ENCODE results near the gene NSFL1C.

The NSFL1C gene

GRCh38 chr20:1467082-1467354, 369 bp upstream of the NSFL1C start:
- Histone ChIP-seq H3K4me3 (ENCODE audit: insufficient read depth, low read length, poor library complexity, severe bottlenecking) (peak overlapping the region; percentile 29), H3K79me2 (ENCODE audit: insufficient read depth, low read length) (peaks cover 37% of the 10 kb centered on the region), H3K27ac (ENCODE audit: low read depth, low read length) (no peak overlapping the region), H4K20me1 (ENCODE audit: low read depth, low read length) (no peaks in the 10 kb centered on the region), H3K27me3 (ENCODE audit: low read length) (no peaks in the 10 kb centered on the region), H3K9me2 (replicated peaks; ENCODE audit: insufficient read depth, low read length) (no peaks in the 10 kb centered on the region), H2AFZ (ENCODE audit: low read depth, low read length, severe bottlenecking) (peak overlapping the region; percentile 84), H3K36me3 (ENCODE audit: low read length) (no peaks in the 10 kb centered on the region), H3K9ac (ENCODE audit: low read length) (no peak overlapping the region; the same call in 1 of the 2 replicates), H3K4me2 (ENCODE audit: low read depth, low read length, poor library complexity, severe bottlenecking) (peak overlapping the region; percentile 23), H3K9me3 (ENCODE audit: insufficient read depth, low read length) (no peaks in the 10 kb centered on the region), H3F3A (ENCODE audit: insufficient read depth) (no peaks in the 10 kb centered on the region)
- TF ChIP-seq CTCF (IDR thresholded peaks at IDR 0.05; ENCODE audit: insufficient read depth, low read length, poor library complexity, severe bottlenecking) = no peak
- no peak for TF ChIP-seq EZH2phosphoT487 (conservative IDR thresholded peaks at IDR 0.05; ENCODE audit: low read length)

GRCh38 chr20:1465470-1466210, 1.0 kb downstream of the NSFL1C start:
- H4K20me1 ChIP-seq (ENCODE audit: low read depth, low read length) = no peaks in the 10 kb centered on the region
- H3K27me3 ChIP-seq (ENCODE audit: low read length) = no peaks in the 10 kb centered on the region
- peak overlapping the region; percentile 84 for H3K4me2 ChIP-seq (ENCODE audit: low read depth, low read length, poor library complexity, severe bottlenecking)
- no peaks in the 10 kb centered on the region for H3K36me3 ChIP-seq (ENCODE audit: low read length)
- no peaks in the 10 kb centered on the region for H3K9me3 ChIP-seq (ENCODE audit: insufficient read depth, low read length)
- peak overlapping the region; percentile 95 for H3K4me3 ChIP-seq (ENCODE audit: insufficient read depth, low read length, poor library complexity, severe bottlenecking)
- peak overlapping the region; percentile 98 for H2AFZ ChIP-seq (ENCODE audit: low read depth, low read length, severe bottlenecking)
- H3F3A ChIP-seq (ENCODE audit: insufficient read depth) = no peaks in the 10 kb centered on the region
- no peaks in the 10 kb centered on the region for H3K9me2 ChIP-seq (replicated peaks; ENCODE audit: insufficient read depth, low read length)
- no peak overlapping the region for H3K27ac ChIP-seq (ENCODE audit: low read depth, low read length)
- H3K79me2 ChIP-seq (ENCODE audit: insufficient read depth, low read length) = peaks cover 47% of the 10 kb centered on the region
- TF ChIP-seq EZH2phosphoT487 (conservative IDR thresholded peaks at IDR 0.05; ENCODE audit: low read length) = no peak
- TF ChIP-seq CTCF (IDR thresholded peaks at IDR 0.05; ENCODE audit: insufficient read depth, low read length, poor library complexity, severe bottlenecking) = no peak
- peak overlapping the region; percentile 89 for H3K9ac ChIP-seq (ENCODE audit: low read length)

GRCh38 chr20:1463971-1464570, 2.6 kb downstream of the NSFL1C start:
- Histone ChIP-seq H3K27ac (ENCODE audit: low read depth, low read length) (no peak overlapping the region), H2AFZ (ENCODE audit: low read depth, low read length, severe bottlenecking) (no peak overlapping the region), H3K4me3 (ENCODE audit: insufficient read depth, low read length, poor library complexity, severe bottlenecking) (no peak overlapping the region), H3K4me2 (ENCODE audit: low read depth, low read length, poor library complexity, severe bottlenecking) (no peak overlapping the region), H3F3A (ENCODE audit: insufficient read depth) (no peaks in the 10 kb centered on the region), H3K9ac (ENCODE audit: low read length) (no peak overlapping the region), H4K20me1 (ENCODE audit: low read depth, low read length) (no peaks in the 10 kb centered on the region), H3K9me3 (ENCODE audit: insufficient read depth, low read length) (no peaks in the 10 kb centered on the region), H3K79me2 (ENCODE audit: insufficient read depth, low read length) (peaks cover 47% of the 10 kb centered on the region), H3K36me3 (ENCODE audit: low read length) (no peaks in the 10 kb centered on the region), H3K27me3 (ENCODE audit: low read length) (no peaks in the 10 kb centered on the region), H3K9me2 (replicated peaks; ENCODE audit: insufficient read depth, low read length) (no peaks in the 10 kb centered on the region)
- TF ChIP-seq EZH2phosphoT487 (conservative IDR thresholded peaks at IDR 0.05; ENCODE audit: low read length) (no peak), CTCF (IDR thresholded peaks at IDR 0.05; ENCODE audit: insufficient read depth, low read length, poor library complexity, severe bottlenecking) (no peak)

All from SU-DHL-6 (cell line).